A549 treated with Mapracorat at 1 μM for 4 hours (cell line): Measurements from ENCODE around the gene CTPS2. TPM values are rescaled to one million over a fixed set of nuclear protein-coding genes. Genes with fewer than 3 reads are reported as not detected.

Experiments used
- total RNA-seq: library from RNA; stranded (reverse); fragments of 200-300 nt; extraction: Qiagen RNA extraction; gene quantifications from 5 replicates; pipeline ENCODE4 v1.2.3, GENCODE V29; 2022

The CTPS2 gene, protein sequence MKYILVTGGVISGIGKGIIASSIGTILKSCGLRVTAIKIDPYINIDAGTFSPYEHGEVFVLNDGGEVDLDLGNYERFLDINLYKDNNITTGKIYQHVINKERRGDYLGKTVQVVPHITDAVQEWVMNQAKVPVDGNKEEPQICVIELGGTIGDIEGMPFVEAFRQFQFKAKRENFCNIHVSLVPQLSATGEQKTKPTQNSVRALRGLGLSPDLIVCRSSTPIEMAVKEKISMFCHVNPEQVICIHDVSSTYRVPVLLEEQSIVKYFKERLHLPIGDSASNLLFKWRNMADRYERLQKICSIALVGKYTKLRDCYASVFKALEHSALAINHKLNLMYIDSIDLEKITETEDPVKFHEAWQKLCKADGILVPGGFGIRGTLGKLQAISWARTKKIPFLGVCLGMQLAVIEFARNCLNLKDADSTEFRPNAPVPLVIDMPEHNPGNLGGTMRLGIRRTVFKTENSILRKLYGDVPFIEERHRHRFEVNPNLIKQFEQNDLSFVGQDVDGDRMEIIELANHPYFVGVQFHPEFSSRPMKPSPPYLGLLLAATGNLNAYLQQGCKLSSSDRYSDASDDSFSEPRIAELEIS
- 9.0 to 11.1 TPM (median 9.9 TPM) in 5 replicates for total RNA-seq

DNA sequence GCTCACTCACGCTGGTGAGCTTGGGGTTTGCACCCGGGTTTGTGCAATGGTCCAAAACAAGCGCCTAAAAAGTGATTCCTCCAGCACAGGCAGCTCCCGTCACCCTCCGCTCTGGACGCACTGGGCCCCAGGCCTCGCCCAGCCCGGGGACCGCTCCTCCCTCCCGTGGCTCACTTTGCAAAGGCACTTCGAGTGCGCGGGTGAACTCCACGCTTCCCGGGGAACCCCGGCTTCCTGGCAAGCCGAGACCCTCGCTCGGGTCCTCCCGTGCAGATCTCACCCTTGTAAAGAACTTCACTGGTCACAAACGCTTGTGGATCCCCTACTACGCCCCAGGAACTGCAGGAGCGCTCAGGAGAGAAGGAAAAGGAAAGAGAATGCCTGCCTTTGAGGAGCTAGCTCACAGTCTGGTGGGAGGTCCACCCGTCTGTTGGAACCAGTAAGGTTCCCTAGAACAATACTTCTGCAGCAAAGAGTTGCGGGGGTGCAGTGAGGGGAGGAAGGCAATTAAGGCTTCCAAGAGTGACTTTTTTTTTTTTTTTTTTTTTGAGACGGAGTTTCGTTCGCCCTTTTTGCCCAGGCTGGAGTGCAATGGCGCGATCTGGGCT, at the start of gene CTPS2:
Gene CTPS2 (minus strand): TSS at position 122 of the 608 bp plus-strand sequence. CDS start 9,767 bp downstream, outside the sequence.

DNA sequence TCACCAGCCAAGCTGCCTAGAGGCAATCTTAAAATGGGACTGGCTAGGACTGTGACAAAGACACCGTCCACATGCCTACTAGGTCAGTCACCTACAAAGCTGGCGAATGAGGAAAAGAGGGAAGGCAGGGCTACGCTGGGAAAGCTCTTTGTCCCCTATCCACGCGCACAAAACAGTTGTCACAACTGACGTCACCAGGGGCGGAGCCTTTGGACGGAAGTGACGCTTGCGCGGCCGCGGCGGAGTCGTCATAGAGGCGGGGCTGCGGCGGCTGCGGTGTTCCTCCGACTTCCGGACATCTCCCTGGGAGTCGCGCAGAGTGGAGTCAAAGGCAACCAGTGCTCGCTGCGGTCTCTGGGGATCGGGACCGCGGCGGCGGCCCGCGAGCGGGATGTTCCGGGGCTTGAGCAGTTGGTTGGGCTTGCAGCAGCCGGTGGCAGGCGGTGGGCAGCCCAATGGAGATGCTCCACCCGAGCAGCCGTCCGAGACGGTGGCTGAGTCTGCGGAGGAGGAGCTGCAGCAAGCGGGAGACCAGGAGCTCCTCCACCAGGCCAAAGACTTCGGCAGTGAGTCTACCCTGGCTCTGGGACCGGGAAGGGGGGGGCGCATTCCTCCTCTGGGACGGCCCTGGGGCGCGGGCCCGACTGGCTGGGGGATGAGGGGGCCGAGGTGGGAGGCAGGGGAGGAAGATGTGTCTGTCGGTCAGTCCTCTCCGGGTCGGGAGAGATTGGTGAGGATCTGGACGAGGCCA, 7.0 kb upstream of the CTPS2 start, which contains the start of gene SYAP1:
Gene SYAP1 (plus strand): TSS at position 279 of the 751 bp plus-strand sequence. CDS start 113 bp downstream, at position 392.

DNA sequence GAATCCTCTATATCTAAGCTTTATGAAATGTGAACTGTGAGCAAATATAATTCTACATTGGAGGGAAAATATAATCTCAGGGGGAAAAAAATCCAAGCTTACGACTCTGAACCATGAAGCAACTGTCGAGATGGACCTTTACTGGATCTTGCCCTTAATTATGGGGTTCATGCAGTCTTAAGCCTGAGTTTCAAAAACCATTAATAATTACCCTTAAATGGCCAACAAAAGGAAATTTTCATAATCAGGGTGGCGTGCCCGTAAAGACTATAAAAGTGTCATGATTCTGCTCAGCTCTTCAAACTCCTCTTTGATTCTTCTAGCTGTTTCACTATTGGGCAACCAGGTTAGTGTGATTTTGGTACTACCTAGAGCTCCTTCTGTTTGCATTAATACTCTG, 62.6 kb downstream of the CTPS2 start, which contains the start of gene S100G:
Gene S100G (plus strand): TSS at position 301 of the 400 bp plus-strand sequence. CDS start 849 bp downstream, outside the sequence.

Other genes starting within 250 kb of the CTPS2 start
- not detected in 5 replicates for gene S100G, start 62.5 kb downstream of the CTPS2 start, total RNA-seq
- 19.7 to 23.9 TPM (median 21.6 TPM) in 5 replicates for gene SYAP1, start 6.9 kb upstream of the CTPS2 start, total RNA-seq
- 12.3 to 15.4 TPM (median 14.7 TPM) in 5 replicates for gene TXLNG, start 73.8 kb upstream of the CTPS2 start, total RNA-seq
- 162 to 187 TPM (median 166 TPM) in 5 replicates for gene RBBP7, start 157.7 kb upstream of the CTPS2 start, total RNA-seq
- 0.72 to 1.9 TPM (median 1.3 TPM) in 5 replicates for gene REPS2, start 234.0 kb upstream of the CTPS2 start, total RNA-seq